ENCODE results near the gene ELP1. TPM values are rescaled to one million over a fixed set of nuclear protein-coding genes. Genes with fewer than 3 reads are reported as not detected.

Gene ELP1
- total and polyA plus RNA-seq, 8 donors = 22.9 to 50.6 (median 44.3) TPM

DNA sequence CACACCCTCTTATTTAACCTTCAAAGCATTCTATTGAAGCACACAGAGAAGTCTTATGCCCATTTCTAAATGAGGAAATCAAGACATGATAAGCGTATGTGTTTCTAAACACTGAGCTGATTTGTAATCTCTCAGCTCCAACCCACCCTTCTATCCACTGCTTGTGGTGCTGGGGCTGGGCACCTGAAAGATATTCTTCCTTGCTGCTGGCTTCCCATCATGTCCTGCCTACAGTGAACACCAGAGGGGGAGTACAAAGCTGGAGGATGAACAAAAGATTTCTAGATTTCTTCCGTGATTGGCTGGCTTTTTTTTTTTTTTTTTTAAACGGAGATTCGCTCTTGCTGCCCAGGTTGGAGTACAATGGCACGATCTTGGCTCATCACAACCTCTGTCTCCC, 57.5 kb downstream of the ELP1 start:
- no peak for TF ChIP-seq CTCF (IDR thresholded peaks at IDR 0.05)
- no peaks in the 10 kb centered on the region for H3K4me1 ChIP-seq
- H3K27ac ChIP-seq = no peak overlapping the region
- intact Hi-C loops (cut with DNase I) = no loop called here
- ATAC-seq = no peak
- no peak overlapping the region for H3K4me3 ChIP-seq
- no peaks in the 10 kb centered on the region for H3K27me3 ChIP-seq
- H3K9me3 ChIP-seq = no peaks in the 10 kb centered on the region
- peaks cover 0 to 100% of the 10 kb centered on the region in 2 donors for H3K36me3 ChIP-seq
- DNase-seq = no peak

- H3K27ac ChIP-seq = no peak overlapping the region
- no peak for TF ChIP-seq CTCF (IDR thresholded peaks at IDR 0.05)
- no peak for DNase-seq
- H3K4me3 ChIP-seq = no peak overlapping the region
- H3K27me3 ChIP-seq = no peaks in the 10 kb centered on the region
- ATAC-seq = no peak
- H3K4me1 ChIP-seq = no peaks in the 10 kb centered on the region
- H3K9me3 ChIP-seq = no peaks in the 10 kb centered on the region
- H3K36me3 ChIP-seq = peaks cover 0 to 96% of the 10 kb centered on the region in 2 donors
- intact Hi-C loops (cut with DNase I) = no loop called here
Measured at GRCh38 chr9:108874058-108874788, 59.7 kb downstream of the ELP1 start.

DNA sequence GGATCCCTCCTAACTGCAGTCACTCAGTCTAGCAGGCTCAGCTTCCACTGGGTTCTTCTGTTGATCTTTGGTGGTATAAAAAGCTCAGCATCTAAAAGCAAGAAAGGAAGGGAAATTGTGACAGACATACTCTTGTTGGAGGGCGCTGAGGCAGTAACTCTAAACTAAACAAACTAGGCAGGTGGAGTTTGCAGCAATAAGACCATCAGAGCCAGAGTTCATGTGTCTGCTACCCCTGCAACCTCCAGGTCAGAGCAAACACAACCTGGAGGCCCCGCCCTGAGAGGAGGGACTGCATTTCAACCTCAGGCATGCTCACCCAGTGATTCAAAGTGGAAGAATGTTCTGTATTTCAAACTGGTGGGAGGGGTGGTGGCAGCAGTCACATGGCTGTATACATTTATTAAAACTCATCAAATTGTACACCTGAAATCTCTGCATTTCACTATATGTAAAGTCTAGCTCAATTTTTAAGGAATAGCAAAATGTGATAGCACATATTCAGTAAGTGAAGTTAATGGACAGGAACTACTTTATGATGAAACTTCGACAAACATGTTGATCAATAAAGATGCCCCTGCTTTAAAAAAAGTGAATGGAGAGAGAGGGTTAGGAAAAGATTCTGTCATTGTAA, 64.7 kb downstream of the ELP1 start:
- H3K4me3 ChIP-seq = no peak overlapping the region
- no peaks in the 10 kb centered on the region for H3K4me1 ChIP-seq
- DNase-seq (no peak), ATAC-seq (peak; percentile 75)
- no peaks in the 10 kb centered on the region for H3K9me3 ChIP-seq
- no peaks in the 10 kb centered on the region for H3K27me3 ChIP-seq
- no peak overlapping the region for H3K27ac ChIP-seq
- peaks cover 0 to 52% of the 10 kb centered on the region in 2 donors for H3K36me3 ChIP-seq
- TF ChIP-seq CTCF (IDR thresholded peaks at IDR 0.05) = no peak
- intact Hi-C loops (cut with DNase I) = no loop called here

DNA sequence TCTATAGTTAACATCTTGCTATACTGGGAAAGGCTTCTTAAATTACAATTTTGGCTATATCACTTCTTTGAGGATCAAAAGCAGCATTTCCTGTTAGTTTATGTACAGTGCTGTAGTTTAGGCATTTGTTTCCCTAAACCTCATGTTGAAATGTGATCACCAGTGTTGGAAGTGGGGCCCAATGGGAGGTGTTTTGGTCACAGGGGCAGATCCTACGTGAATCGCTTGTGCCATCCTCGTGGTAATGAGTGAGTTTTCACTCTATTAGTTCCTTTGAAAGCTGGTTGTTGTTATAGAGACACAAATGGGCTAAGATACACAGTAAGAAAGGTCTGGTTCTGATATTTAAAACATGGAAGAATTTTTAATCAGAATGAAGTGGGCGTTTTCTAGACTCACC, 66.1 kb downstream of the ELP1 start:
- Histone ChIP-seq H3K36me3 (peaks cover 0 to 38% of the 10 kb centered on the region in 2 donors), H3K9me3 (no peaks in the 10 kb centered on the region), H3K4me3 (no peak overlapping the region), H3K4me1 (no peaks in the 10 kb centered on the region), H3K27me3 (no peaks in the 10 kb centered on the region), H3K27ac (no peak overlapping the region)
- no peak for ATAC-seq
- intact Hi-C loops (cut with DNase I) = no loop called here
- no peak for TF ChIP-seq CTCF (IDR thresholded peaks at IDR 0.05)
- DNase-seq = no peak

- Histone ChIP-seq H3K27ac (no peak overlapping the region), H3K27me3 (no peaks in the 10 kb centered on the region), H3K4me3 (no peak overlapping the region), H3K9me3 (no peaks in the 10 kb centered on the region), H3K4me1 (no peaks in the 10 kb centered on the region), H3K36me3 (peaks cover 0 to 31% of the 10 kb centered on the region in 2 donors)
- DNase-seq (no peak), ATAC-seq (no peak)
- TF ChIP-seq CTCF (IDR thresholded peaks at IDR 0.05) = no peak
- intact Hi-C loops (cut with DNase I) = no loop called here
Measured at GRCh38 chr9:108867116-108867515, 66.8 kb downstream of the ELP1 start.
